Immature natural killer cell (primary cell): Measurements from ENCODE around the gene SLC6A12. TPM values are rescaled to one million over a fixed set of nuclear protein-coding genes. Genes with fewer than 3 reads are reported as not detected.

Experiments
- DNase-seq, 3 donors: peaks; one replicate each; pipeline ENCODE4 v3.0.0; 2022; ENCODE audit warnings: mixed read lengths in 1 of 3
- H3K27ac Mint-ChIP-seq, 6 donors: one replicate each; pipeline ENCODE4 v1.8.0; 2020; ENCODE audit warnings: mixed read lengths in 6 of 6, mild to moderate bottlenecking in 5 of 6, inconsistent platforms in 4 of 6, moderate library complexity in 3 of 6
- H3K27me3 Mint-ChIP-seq, 3 donors: one replicate each; pipeline ENCODE4 v1.8.0; 2020 to 2021; ENCODE audit warnings: low read depth in 3 of 3, mild to moderate bottlenecking in 3 of 3, mixed read lengths in 3 of 3, moderate library complexity in 3 of 3, inconsistent platforms in 1 of 3
- H3K36me3 Mint-ChIP-seq, 3 donors: one replicate each; pipeline ENCODE4 v1.8.0; 2020; ENCODE audit warnings: mixed read lengths in 3 of 3, inconsistent platforms in 2 of 3, mild to moderate bottlenecking in 2 of 3
- H3K4me1 Mint-ChIP-seq, 2 donors: one replicate each; pipeline ENCODE4 v1.8.0; 2020; ENCODE audit warnings: inconsistent platforms in 2 of 2, mild to moderate bottlenecking in 2 of 2, mixed read lengths in 2 of 2, moderate library complexity in 1 of 2
- H3K4me3 Mint-ChIP-seq, 5 donors: one replicate each; pipeline ENCODE4 v1.8.0; 2020; ENCODE audit warnings: mild to moderate bottlenecking in 5 of 5, mixed read lengths in 5 of 5, inconsistent platforms in 3 of 5, moderate library complexity in 3 of 5
- H3K9me3 Mint-ChIP-seq, 6 donors: one replicate each; pipeline ENCODE4 v1.8.0; 2020; ENCODE audit warnings: mild to moderate bottlenecking in 6 of 6, mixed read lengths in 6 of 6, inconsistent platforms in 4 of 6, moderate library complexity in 3 of 6
- polyA plus RNA-seq, 3 donors: library from polyadenylated mRNA; unstranded; fragments of 300-500 nt; fragmentation: Illumina TruSeq; gene quantifications; one replicate each; pipeline ENCODE4 v1.2.3, GENCODE V29; 2021

SLC6A12 gene
- polyA plus RNA-seq, 3 donors from 2014 or later = 0.59 TPM; not detected in 2

DNA sequence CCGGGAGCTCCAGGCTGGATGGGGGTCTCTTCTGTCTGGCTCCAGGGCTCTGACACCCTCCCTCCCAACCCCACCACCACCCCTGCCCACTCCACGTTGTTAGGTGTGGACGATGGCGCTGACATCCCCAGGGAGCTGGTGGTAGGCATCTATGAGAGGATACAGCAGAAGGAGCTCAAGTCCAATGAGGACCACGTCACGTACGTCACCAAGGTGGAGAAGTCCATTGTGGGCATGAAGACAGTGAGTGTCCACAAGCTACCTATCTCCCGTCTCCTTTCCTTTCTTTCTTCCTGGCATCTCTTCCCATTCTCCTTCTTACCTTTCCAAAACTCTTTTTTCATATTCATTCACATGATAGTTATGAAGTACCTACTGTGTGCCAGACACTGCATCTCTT lies 52.1 kb downstream of the SLC6A12 start:
- Mint-ChIP-seq H3K27me3 (peaks cover 0 to 5% (median 0%) of the 10 kb centered on the region in 3 donors), H3K4me3 (no peak overlapping the region), H3K27ac (no peak overlapping the region), H3K36me3 (no peaks in the 10 kb centered on the region), H3K4me1 (peaks cover 4 to 8% of the 10 kb centered on the region in 2 donors), H3K9me3 (no peaks in the 10 kb centered on the region)
- no peak for DNase-seq

DNA sequence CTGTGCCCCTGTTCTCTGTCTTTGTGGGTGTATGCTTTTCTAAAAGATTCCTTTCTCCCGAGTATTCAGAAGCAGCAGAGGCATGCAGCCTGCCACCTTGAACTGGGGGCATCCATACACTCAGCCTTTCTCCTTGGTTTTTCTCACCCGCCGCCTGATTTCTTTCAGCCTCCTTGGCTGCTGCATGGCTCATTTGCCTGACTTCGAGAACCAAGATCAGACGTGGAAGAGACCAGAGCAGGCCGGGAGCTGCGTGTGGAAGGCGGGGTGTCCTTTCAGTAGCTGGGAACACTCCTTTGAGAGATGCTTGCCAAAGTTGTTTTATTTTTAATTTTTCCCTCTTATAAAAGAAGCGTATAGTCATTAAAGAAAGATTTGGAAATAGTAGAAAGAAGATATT lies 53.1 kb downstream of the SLC6A12 start:
- no peak for DNase-seq
- Mint-ChIP-seq H3K36me3 (no peaks in the 10 kb centered on the region), H3K27me3 (peaks cover 0 to 5% (median 0%) of the 10 kb centered on the region in 3 donors), H3K4me3 (no peak overlapping the region), H3K9me3 (no peaks in the 10 kb centered on the region), H3K4me1 (no peaks in the 10 kb centered on the region), H3K27ac (no peak overlapping the region)

GRCh38 chr12:159156-159782 lies 54.7 kb downstream of the SLC6A12 start:
- Mint-ChIP-seq H3K36me3 (no peaks in the 10 kb centered on the region), H3K27me3 (peaks cover 0 to 3% (median 0%) of the 10 kb centered on the region in 3 donors), H3K9me3 (peaks cover 0 to 1% (median 0%) of the 10 kb centered on the region in 6 donors), H3K4me1 (no peaks in the 10 kb centered on the region), H3K27ac (no peak overlapping the region), H3K4me3 (no peak overlapping the region)
- DNase-seq = no peak

GRCh38 chr12:157644-158043 lies 56.3 kb downstream of the SLC6A12 start:
- peaks cover 0 to 1% (median 0%) of the 10 kb centered on the region in 6 donors for H3K9me3 Mint-ChIP-seq
- no peak overlapping the region for H3K27ac Mint-ChIP-seq
- H3K4me1 Mint-ChIP-seq = peaks cover 0 to 2% of the 10 kb centered on the region in 2 donors
- H3K4me3 Mint-ChIP-seq = no peak overlapping the region
- no peaks in the 10 kb centered on the region for H3K36me3 Mint-ChIP-seq
- peaks cover 0 to 5% (median 2%) of the 10 kb centered on the region in 3 donors for H3K27me3 Mint-ChIP-seq
- no peak for DNase-seq

GRCh38 chr12:156945-157344 lies 57.0 kb downstream of the SLC6A12 start:
- Mint-ChIP-seq H3K27me3 (peaks cover 0 to 5% (median 2%) of the 10 kb centered on the region in 3 donors), H3K4me3 (no peak overlapping the region), H3K9me3 (peaks cover 0 to 1% (median 0%) of the 10 kb centered on the region in 6 donors), H3K27ac (no peak overlapping the region), H3K36me3 (no peaks in the 10 kb centered on the region), H3K4me1 (peaks cover 0 to 4% of the 10 kb centered on the region in 2 donors)
- DNase-seq = no peak

- H3K27ac Mint-ChIP-seq = no peak overlapping the region
- H3K36me3 Mint-ChIP-seq = no peaks in the 10 kb centered on the region
- H3K9me3 Mint-ChIP-seq = peaks cover 0 to 1% (median 0%) of the 10 kb centered on the region in 6 donors
- H3K4me1 Mint-ChIP-seq = peaks cover 0 to 4% of the 10 kb centered on the region in 2 donors
- H3K27me3 Mint-ChIP-seq = peaks cover 2 to 5% (median 2%) of the 10 kb centered on the region in 3 donors
- no peak overlapping the region for H3K4me3 Mint-ChIP-seq
- DNase-seq = no peak
Measured at GRCh38 chr12:155646-156045, 58.3 kb downstream of the SLC6A12 start.

- no peaks in the 10 kb centered on the region for H3K36me3 Mint-ChIP-seq
- H3K9me3 Mint-ChIP-seq = peaks cover 0 to 1% (median 0%) of the 10 kb centered on the region in 6 donors
Measured at GRCh38 chr12:155006-155405, 59.0 kb downstream of the SLC6A12 start.

DNA sequence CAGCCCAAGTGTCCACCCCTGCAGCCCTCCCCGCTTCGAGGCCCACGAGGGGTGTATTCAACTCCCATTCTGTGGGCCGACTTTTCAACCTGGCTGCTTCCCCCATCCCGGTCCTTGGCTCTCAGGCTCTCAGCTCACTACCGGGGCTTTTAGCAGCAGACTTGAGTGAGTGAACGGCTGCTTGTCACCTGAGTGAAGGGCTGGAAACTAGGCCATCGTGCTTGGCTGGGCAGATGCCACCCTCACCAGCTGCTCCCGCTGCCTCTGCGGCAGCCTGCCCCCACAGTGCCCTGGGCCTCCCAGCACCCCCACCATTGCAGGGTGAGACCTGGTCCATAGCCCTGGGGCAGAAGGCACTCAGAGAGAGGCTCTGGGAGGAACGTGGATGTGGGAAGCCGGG lies 59.9 kb downstream of the SLC6A12 start:
- Mint-ChIP-seq H3K27ac (no peak overlapping the region), H3K9me3 (peaks cover 0 to 1% (median 0%) of the 10 kb centered on the region in 6 donors), H3K27me3 (peaks cover 0 to 5% (median 2%) of the 10 kb centered on the region in 3 donors), H3K36me3 (no peaks in the 10 kb centered on the region), H3K4me3 (no peak overlapping the region), H3K4me1 (peaks cover 0 to 4% of the 10 kb centered on the region in 2 donors)
- DNase-seq = no peak

More at GRCh38 chr12:155006-155405, 59.0 kb downstream of the SLC6A12 start:
- Mint-ChIP-seq H3K27me3 (peaks cover 2 to 5% (median 2%) of the 10 kb centered on the region in 3 donors), H3K27ac (no peak overlapping the region), H3K4me3 (no peak overlapping the region), H3K4me1 (peaks cover 0 to 4% of the 10 kb centered on the region in 2 donors)
- no peak for DNase-seq

- H3K27ac Mint-ChIP-seq = no peak overlapping the region
- peak; percentile 10 to 28 (median 24) for DNase-seq
- no peaks in the 10 kb centered on the region for H3K36me3 Mint-ChIP-seq
- no peak overlapping the region for H3K4me3 Mint-ChIP-seq
- peaks cover 0 to 1% (median 0%) of the 10 kb centered on the region in 6 donors for H3K9me3 Mint-ChIP-seq
- peaks cover 0 to 4% of the 10 kb centered on the region in 2 donors for H3K4me1 Mint-ChIP-seq
- H3K27me3 Mint-ChIP-seq = peaks cover 0 to 5% (median 2%) of the 10 kb centered on the region in 3 donors
Measured at GRCh38 chr12:153080-153746, 60.7 kb downstream of the SLC6A12 start.

DNA sequence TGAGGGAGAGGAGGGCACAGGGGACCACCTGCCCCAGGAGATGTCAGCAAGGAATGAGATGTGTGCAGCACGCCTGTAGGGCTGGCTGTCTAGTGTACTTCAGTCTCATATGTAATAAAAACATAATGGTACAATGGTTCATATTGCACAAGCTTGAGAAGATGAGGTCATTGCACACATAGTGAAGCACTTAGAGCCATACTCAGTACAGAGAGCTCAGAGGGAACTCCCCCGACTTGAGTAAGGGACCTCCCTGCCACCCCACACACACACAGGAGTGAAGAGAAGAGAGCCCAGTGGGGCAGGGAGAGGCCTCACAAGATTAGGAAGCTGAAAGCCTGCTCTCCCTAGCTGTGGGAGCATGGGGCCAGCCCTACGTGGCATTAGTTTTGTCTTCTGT lies 61.5 kb downstream of the SLC6A12 start:
- Mint-ChIP-seq H3K27ac (no peak overlapping the region), H3K4me1 (peaks cover 0 to 4% of the 10 kb centered on the region in 2 donors)

DNA sequence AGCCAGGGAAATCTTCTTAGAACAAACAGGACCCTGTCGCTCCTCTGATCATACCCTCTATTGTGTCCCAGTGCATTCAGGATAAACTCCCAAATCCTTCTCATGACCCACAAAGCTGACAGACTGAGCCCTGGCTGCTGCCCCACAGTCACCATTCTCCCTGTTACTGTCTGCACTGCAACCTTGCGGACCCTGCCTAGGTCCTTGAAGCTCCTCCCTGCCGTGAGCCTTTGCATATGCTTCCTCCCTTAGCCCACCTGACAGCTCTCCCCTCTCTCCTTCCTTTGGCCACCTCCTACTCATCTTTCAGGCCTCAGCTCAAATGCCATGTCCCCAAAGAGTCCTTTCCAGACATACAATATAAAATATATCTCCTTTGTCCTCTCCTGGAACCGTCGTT lies 62.4 kb downstream of the SLC6A12 start:
- Mint-ChIP-seq H3K27ac (no peak overlapping the region), H3K4me3 (no peak overlapping the region), H3K27me3 (peaks cover 0 to 5% (median 2%) of the 10 kb centered on the region in 3 donors)

More for the DNA sequence above, 61.5 kb downstream of the SLC6A12 start:
- peaks cover 0 to 1% (median 0%) of the 10 kb centered on the region in 6 donors for H3K9me3 Mint-ChIP-seq
- peaks cover 0 to 5% (median 2%) of the 10 kb centered on the region in 3 donors for H3K27me3 Mint-ChIP-seq
- no peak for DNase-seq
- no peak overlapping the region for H3K4me3 Mint-ChIP-seq
- H3K36me3 Mint-ChIP-seq = no peaks in the 10 kb centered on the region

DNA sequence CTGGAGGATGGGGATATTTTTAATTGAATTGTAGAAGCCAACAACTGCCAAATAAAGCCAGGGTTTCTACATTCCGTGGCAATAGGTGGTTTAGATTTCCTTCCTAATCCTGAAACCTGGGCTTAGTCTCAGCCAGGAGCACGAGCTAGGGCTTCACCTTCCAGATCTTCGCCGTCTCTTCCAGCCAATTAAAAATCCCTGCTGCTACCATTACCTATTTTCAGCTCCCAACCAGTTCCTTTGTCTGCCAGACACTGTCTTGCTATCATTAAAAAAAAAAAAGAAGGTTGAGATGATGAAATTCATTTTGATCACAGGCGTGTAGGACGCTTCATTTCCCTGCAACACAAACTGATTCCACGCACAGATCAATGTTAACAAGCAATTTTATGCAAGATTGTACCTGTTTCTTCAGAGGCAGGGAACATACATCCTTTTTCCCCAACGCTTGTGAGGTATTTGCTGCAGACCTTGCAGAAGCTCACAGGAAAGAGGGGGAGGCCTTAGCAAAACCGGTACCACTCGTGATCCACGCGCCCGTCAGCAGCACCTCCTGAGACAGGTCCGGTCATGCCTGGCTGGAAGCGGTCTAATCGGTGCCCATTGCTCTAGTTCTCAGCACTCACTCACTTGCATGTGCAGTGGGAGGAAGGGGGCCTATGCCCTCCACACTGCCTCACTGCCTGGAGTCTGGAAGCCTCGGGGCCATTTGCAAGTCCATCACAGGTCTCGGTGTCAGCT lies 65.1 kb downstream of the SLC6A12 start:
- no peaks in the 10 kb centered on the region for H3K9me3 Mint-ChIP-seq
- no peak for DNase-seq
- H3K4me3 Mint-ChIP-seq = no peak overlapping the region
- H3K4me1 Mint-ChIP-seq = peaks cover 0 to 4% of the 10 kb centered on the region in 2 donors
- peaks cover 0 to 5% (median 2%) of the 10 kb centered on the region in 3 donors for H3K27me3 Mint-ChIP-seq
- H3K27ac Mint-ChIP-seq = no peak overlapping the region
- H3K36me3 Mint-ChIP-seq = no peaks in the 10 kb centered on the region

More for the DNA sequence above, 62.4 kb downstream of the SLC6A12 start:
- DNase-seq = no peak
- peaks cover 0 to 1% (median 0%) of the 10 kb centered on the region in 6 donors for H3K9me3 Mint-ChIP-seq
- H3K4me1 Mint-ChIP-seq = peaks cover 0 to 4% of the 10 kb centered on the region in 2 donors
- no peaks in the 10 kb centered on the region for H3K36me3 Mint-ChIP-seq

- Mint-ChIP-seq H3K4me3 (no peak overlapping the region), H3K27ac (no peak overlapping the region), H3K4me1 (no peaks in the 10 kb centered on the region), H3K27me3 (peaks cover 2 to 5% (median 4%) of the 10 kb centered on the region in 3 donors), H3K9me3 (no peaks in the 10 kb centered on the region), H3K36me3 (no peaks in the 10 kb centered on the region)
- DNase-seq = no peak
Measured at GRCh38 chr12:147242-147641, 66.7 kb downstream of the SLC6A12 start.
